ENCODE data around the gene ZNF407.
A peak's percentile ranks its signal among the peaks of the same experiment; 100 is the strongest.

The ZNF407 gene

GRCh38 chr18:75054046-75054445 is 456.4 kb downstream of the ZNF407 start:
- no peak for DNase-seq (ENCODE audit: low read depth)

- no peak for DNase-seq (ENCODE audit: low read depth)
Measured at GRCh38 chr18:75054611-75055010, 456.9 kb downstream of the ZNF407 start.

- no peak for DNase-seq (ENCODE audit: low read depth)
Measured at GRCh38 chr18:75057169-75057960, 459.7 kb downstream of the ZNF407 start.

- DNase-seq (ENCODE audit: low read depth): no peak
Measured at GRCh38 chr18:75060185-75060584, 462.5 kb downstream of the ZNF407 start.

GRCh38 chr18:75062297-75062886 is 464.7 kb downstream of the ZNF407 start:
- no peak for DNase-seq (ENCODE audit: low read depth)

- DNase-seq (ENCODE audit: low read depth): no peak
Measured at GRCh38 chr18:75063196-75063595, 465.5 kb downstream of the ZNF407 start.

- no peak for DNase-seq (ENCODE audit: low read depth)
Measured at GRCh38 chr18:75063615-75064512, 466.2 kb downstream of the ZNF407 start.

- no peak for DNase-seq (ENCODE audit: low read depth)
Measured at GRCh38 chr18:75064513-75064905, 466.8 kb downstream of the ZNF407 start.

GRCh38 chr18:75065251-75066000 is 467.8 kb downstream of the ZNF407 start:
- DNase-seq (ENCODE audit: low read depth): no peak

GRCh38 chr18:75066021-75066880 is 468.6 kb downstream of the ZNF407 start:
- DNase-seq (ENCODE audit: low read depth): no peak

- DNase-seq (ENCODE audit: low read depth): no peak
Measured at GRCh38 chr18:75066936-75067335, 469.3 kb downstream of the ZNF407 start.

- DNase-seq (ENCODE audit: low read depth): no peak
Measured at GRCh38 chr18:75067996-75068645, 470.5 kb downstream of the ZNF407 start.

- no peak for DNase-seq (ENCODE audit: low read depth)
Measured at GRCh38 chr18:75068682-75069435, 471.2 kb downstream of the ZNF407 start.

- DNase-seq (ENCODE audit: low read depth): no peak
Measured at GRCh38 chr18:75070235-75070624, 472.6 kb downstream of the ZNF407 start.

- DNase-seq (ENCODE audit: low read depth): peak; percentile 54
Measured at GRCh38 chr18:75070625-75071483, 473.2 kb downstream of the ZNF407 start.

- no peak for DNase-seq (ENCODE audit: low read depth)
Measured at GRCh38 chr18:75071484-75071785, 473.8 kb downstream of the ZNF407 start.

GRCh38 chr18:75071866-75072671 is 474.4 kb downstream of the ZNF407 start:
- no peak for DNase-seq (ENCODE audit: low read depth)
